ENCODE data around the gene TUBB8.

- no peak for TF ChIP-seq TAF1 (IDR thresholded peaks at IDR 0.05; ENCODE audit: borderline replicate concordance, low read depth, low read length)
- no peak for TF ChIP-seq BMI1 (IDR thresholded peaks at IDR 0.05; ENCODE audit: borderline replicate concordance)
- no peak for TF ChIP-seq ZNF274 (IDR thresholded peaks at IDR 0.05; ENCODE audit: insufficient read depth, insufficient read length)
- no peak for TF ChIP-seq POLR2AphosphoS2 (IDR thresholded peaks at IDR 0.05; ENCODE audit: low read depth, low read length)
- no peak for TF ChIP-seq USF1 (IDR thresholded peaks at IDR 0.05; ENCODE audit: borderline replicate concordance, extremely low read length, insufficient read depth, low read depth, low read length)
- TF ChIP-seq MXI1 (IDR thresholded peaks at IDR 0.05; ENCODE audit: low read depth, low read length) = no peak
- no peak for TF ChIP-seq FOXM1 (IDR thresholded peaks at IDR 0.05; ENCODE audit: low read depth, low read length)
- TF ChIP-seq ETV6 (conservative IDR thresholded peaks at IDR 0.05 in 1 of 2, IDR thresholded peaks at IDR 0.05 in 1 of 2; ENCODE audit: borderline replicate concordance in 1 of 2, low read depth in 1 of 2) = no peak
- TF ChIP-seq POLR2A (IDR thresholded peaks at IDR 0.05; ENCODE audit: low read depth, low read length) = no peak
- no peak for TF ChIP-seq CREM (IDR thresholded peaks at IDR 0.05; ENCODE audit: low read depth)
These were observed 47.4 kb upstream of the TUBB8 start for GRCh38 chr10:96466-96865.

Measured in GM12878 (cell line).